H1 (cell line): ENCODE data around the gene INPP4B. TPM values are rescaled to one million over a fixed set of nuclear protein-coding genes. Genes with fewer than 3 reads are reported as not detected.

Experiments
- CTCF ChIA-PET: fragments of 300-600 bp; sonication (Branson Sonifier 250); formaldehyde crosslinking; loops from one replicate; lab custom pipeline; 2021; ENCODE audit not compliant: partially characterized antibody; lab: Charles Lee
- POLR2A ChIA-PET: fragments of 300-600 bp; sonication (Branson Sonifier 250); formaldehyde crosslinking; loops from one replicate; lab custom pipeline; 2021; ENCODE audit warnings: inconsistent platforms; ENCODE audit not compliant: partially characterized antibody; lab: Charles Lee
- DNase-seq, 2 experiments: peaks; one replicate each; pipeline versions ENCODE4 v3.0.0 to v3.0.0-alpha.2; 2010 to 2022; ENCODE audit warnings: low spot score in 2 of 2, low read depth in 1 of 2, mixed read lengths in 1 of 2
- FAIRE-seq: peaks from 2 replicates; lab custom pipeline; 2011; peaks lifted over from hg19 to GRCh38; lab: Jason Lieb, UNC
- H2AFZ ChIP-seq: 2 replicates; pipeline ENCODE4 v1.8.1; 2012; ENCODE audit warnings: low read length, inconsistent platforms
- H2AK5ac ChIP-seq: 2 replicates; pipeline ENCODE4 v1.6.1; 2013; ENCODE audit warnings: low read depth, low read length
- H2BK120ac ChIP-seq: replicated peaks from 2 replicates; pipeline ENCODE3; 2013; ENCODE audit warnings: low read depth, low read length, inconsistent platforms
- H2BK12ac ChIP-seq: 2 replicates; pipeline ENCODE4 v1.6.1; 2013; ENCODE audit warnings: low read depth, low read length
- H2BK15ac ChIP-seq: 2 replicates; pipeline ENCODE4 v1.6.1; 2013; ENCODE audit warnings: low read length
- H2BK20ac ChIP-seq: 2 replicates; pipeline ENCODE4 v1.6.1; 2013; ENCODE audit warnings: low read length
- H2BK5ac ChIP-seq: 2 replicates; pipeline ENCODE4 v1.6.1; 2013; ENCODE audit warnings: low read depth, low read length
- H3K14ac ChIP-seq: 2 replicates; pipeline ENCODE4 v1.6.1; 2013; ENCODE audit warnings: inconsistent platforms; ENCODE audit not compliant: insufficient read length
- H3K18ac ChIP-seq: 2 replicates; pipeline ENCODE4 v1.6.1; 2013; ENCODE audit warnings: low read length; ENCODE audit errors: extremely low read depth
- H3K23ac ChIP-seq: 2 replicates; pipeline ENCODE4 v1.6.1; 2013; ENCODE audit warnings: inconsistent platforms; ENCODE audit not compliant: insufficient read length
- H3K23me2 ChIP-seq: 2 replicates; pipeline ENCODE4 v1.6.1; 2013; ENCODE audit warnings: low read depth, low read length
- H3K27ac ChIP-seq: 2 replicates; pipeline ENCODE4 v1.6.1; 2011; ENCODE audit warnings: low read depth, low read length, inconsistent platforms
- H3K27me3 ChIP-seq, 4 experiments: replicated peaks in 1 of 4; 1 replicate in 1 of 4; 2 replicates in 3 of 4; pipeline versions ENCODE4 v1.6.1 to v1.8.1; 2011 to 2013; ENCODE audit warnings: low read length in 3 of 4, mild to moderate bottlenecking in 3 of 4, inconsistent platforms in 2 of 4, mixed read lengths in 2 of 4, moderate library complexity in 1 of 4; ENCODE audit not compliant: control insufficient read depth in 3 of 4, insufficient read depth in 3 of 4; ENCODE audit errors: extremely low read depth in 1 of 4
- H3K36me3 ChIP-seq, 4 experiments: 2 replicates each; pipeline versions ENCODE4 v1.6.1 to v1.8.1; 2011 to 2013; ENCODE audit warnings: mild to moderate bottlenecking in 4 of 4, low read length in 3 of 4, moderate library complexity in 2 of 4, control low read depth in 1 of 4, inconsistent platforms in 1 of 4; ENCODE audit not compliant: insufficient read depth in 4 of 4, control insufficient read depth in 2 of 4
- H3K4ac ChIP-seq: replicated peaks from 2 replicates; pipeline ENCODE3; 2013; ENCODE audit warnings: low read length, low read depth, mixed read lengths, inconsistent platforms; ENCODE audit not compliant: insufficient read length
- H3K4me1 ChIP-seq, 4 experiments: replicated peaks in 1 of 4; 1 replicate in 1 of 4; 2 replicates in 3 of 4; pipeline versions ENCODE4 v1.6.1 to v1.8.1; 2011 to 2013; ENCODE audit warnings: low read length in 3 of 4, inconsistent platforms in 2 of 4, mixed read lengths in 1 of 4; ENCODE audit not compliant: insufficient read depth in 4 of 4, control insufficient read depth in 3 of 4
- H3K4me2 ChIP-seq, 2 experiments: 2 replicates each; pipeline versions ENCODE4 v1.6.1 to v1.8.1; 2011 to 2013; ENCODE audit warnings: low read depth in 2 of 2, low read length in 2 of 2, control low read depth in 1 of 2, inconsistent platforms in 1 of 2, mild to moderate bottlenecking in 1 of 2; ENCODE audit not compliant: insufficient read depth in 1 of 2
- H3K4me3 ChIP-seq, 4 experiments: fragments of 200-600, 300-600 bp in 1 of 4; sonication (generic), shearing (Covaris generic), sonication (Bioruptor Twin) in 1 of 4; 2 replicates each; pipeline versions ENCODE4 v1.5.1 to v1.8.1; 2011 to 2016; ENCODE audit warnings: low read length in 4 of 4, low read depth in 3 of 4, control low read depth in 2 of 4, inconsistent platforms in 2 of 4, mild to moderate bottlenecking in 2 of 4, mixed read lengths in 1 of 4, moderate library complexity in 1 of 4; ENCODE audit not compliant: insufficient read depth in 2 of 4; ENCODE audit errors: extremely low read depth in 1 of 4
- H3K56ac ChIP-seq: replicated peaks from 2 replicates; pipeline ENCODE3; 2013; ENCODE audit warnings: low read depth, mild to moderate bottlenecking, mixed read lengths, low read length, inconsistent platforms; ENCODE audit not compliant: insufficient read length
- H3K79me1 ChIP-seq: 2 replicates; pipeline ENCODE4 v1.6.1; 2013; ENCODE audit warnings: low read depth, low read length, control low read depth
- H3K79me2 ChIP-seq, 2 experiments: 2 replicates each; pipeline versions ENCODE4 v1.6.1 to v1.8.1; 2012 to 2013; ENCODE audit warnings: low read length in 2 of 2, mild to moderate bottlenecking in 2 of 2, inconsistent platforms in 1 of 2; ENCODE audit not compliant: insufficient read depth in 2 of 2, control insufficient read depth in 1 of 2
- H3K9ac ChIP-seq, 4 experiments: replicated peaks in 1 of 4; 1 replicate in 1 of 4; 2 replicates in 3 of 4; pipeline versions ENCODE4 v1.6.1 to v1.8.1; 2011 to 2013; ENCODE audit warnings: low read depth in 3 of 4, low read length in 3 of 4, control low read depth in 2 of 4, mild to moderate bottlenecking in 2 of 4, moderate library complexity in 2 of 4, inconsistent platforms in 1 of 4; ENCODE audit errors: extremely low read depth in 1 of 4
- H3K9me3 ChIP-seq, 2 experiments: 2 replicates each; pipeline versions ENCODE4 v1.6.1 to v1.8.1; 2012 to 2013; ENCODE audit warnings: mild to moderate bottlenecking in 2 of 2, moderate library complexity in 2 of 2, control low read depth in 1 of 2, inconsistent platforms in 1 of 2, low read depth in 1 of 2, low read length in 1 of 2, mixed read lengths in 1 of 2; ENCODE audit not compliant: insufficient read depth in 2 of 2
- H4K20me1 ChIP-seq, 2 experiments: replicated peaks in 1 of 2; 2 replicates each; pipeline versions ENCODE3 to v1.8.1; 2011 to 2013; ENCODE audit warnings: inconsistent platforms in 2 of 2, low read length in 2 of 2, mild to moderate bottlenecking in 1 of 2; ENCODE audit not compliant: insufficient read depth in 2 of 2, control insufficient read depth in 1 of 2
- H4K5ac ChIP-seq: 2 replicates; pipeline ENCODE4 v1.6.1; 2013; ENCODE audit warnings: low read length, low read depth, mixed read lengths, inconsistent platforms; ENCODE audit not compliant: insufficient read length
- H4K8ac ChIP-seq: 2 replicates; pipeline ENCODE4 v1.8.0; 2013; ENCODE audit warnings: mild to moderate bottlenecking, moderate library complexity, low read length, inconsistent platforms; ENCODE audit not compliant: insufficient read depth; ENCODE audit errors: extremely low read depth
- H4K91ac ChIP-seq: replicated peaks from 2 replicates; pipeline ENCODE3; 2013; ENCODE audit warnings: low read length, mixed read lengths, inconsistent platforms; ENCODE audit not compliant: insufficient read length
- BACH1 ChIP-seq: IDR thresholded peaks from 2 replicates; pipeline ENCODE4 v1.6.1; 2012; ENCODE audit warnings: low read length, improper control_type of control experiment
- EZH2 ChIP-seq: fragments of 200-600 bp; sonication (generic); IDR thresholded peaks from 2 replicates; pipeline ENCODE4 v1.7.1; 2012; ENCODE audit warnings: low read depth, mild to moderate bottlenecking, moderate library complexity, low read length, inconsistent platforms; ENCODE audit not compliant: severe bottlenecking
- GTF2F1 ChIP-seq: IDR thresholded peaks from 2 replicates; pipeline ENCODE4 v1.6.1; 2012; ENCODE audit warnings: low read depth, low read length, improper control_type of control experiment, borderline replicate concordance
- KDM4A ChIP-seq: IDR thresholded peaks from one replicate; pipeline ENCODE4 v1.7.1; 2012; ENCODE audit warnings: low read depth, mild to moderate bottlenecking, moderate library complexity, low read length, inconsistent platforms; ENCODE audit not compliant: severe bottlenecking
- RNF2 ChIP-seq: fragments of 200-900, 300-1000 bp; sonication (generic); IDR thresholded peaks from 2 replicates; pipeline ENCODE4 v1.7.1; 2016; ENCODE audit warnings: borderline replicate concordance, low read depth, mild to moderate bottlenecking, antibody characterized with exemption, low read length; ENCODE audit not compliant: poor library complexity, severe bottlenecking; ENCODE audit errors: missing control alignments
- SUZ12 ChIP-seq: fragments of 200-600 bp; sonication (generic); IDR thresholded peaks from 2 replicates; pipeline ENCODE4 v1.6.1; 2012; ENCODE audit warnings: mild to moderate bottlenecking, inconsistent platforms, low read length, moderate library complexity, mixed read lengths
- WGBS, 2 experiments: shearing (Covaris generic) in 1 of 2; methylation state at CpG; one replicate each; pipeline versions ENCODE4 v1.1.6 to v1.1.7; 2013 to 2015; ENCODE audit warnings: low lambda C conversion rate in 2 of 2, mixed read lengths in 2 of 2, inconsistent platforms in 1 of 2, low coverage in 1 of 2, missing lambda C conversion rate in 1 of 2; ENCODE audit not compliant: insufficient replicate concordance in 2 of 2, insufficient coverage in 1 of 2, insufficient read length in 1 of 2; ENCODE audit errors: extremely low coverage in 1 of 2, missing lambda C conversion rate in 1 of 2; 5-methylcytosine and 5-hydroxymethylcytosine counted together
- polyA plus RNA-seq, 7 experiments: library from polyadenylated mRNA; depleted of rRNA in 3 of 7; stranded (reverse) in 5 of 7; unstranded in 2 of 7; fragments of >200 nt in 5 of 7; fragments of 200-250 nt in 2 of 7; gene quantifications; 1 replicate in 5 of 7; 2 replicates in 1 of 7; 4 replicates in 1 of 7; pipeline versions ENCODE4 v1.2.1 to v1.2.3, GENCODE V29; 2011 to 2013; ENCODE audit warnings: missing spikeins in 2 of 7, mixed read lengths in 2 of 7
- total RNA-seq: library from RNA; stranded (reverse); fragmentation: NEBNext Ultra II Directional; extraction: Animal tissue kit (Norgen Biotek cat#: 25700); gene quantifications from 2 replicates; pipeline ENCODE4 v1.2.1, GENCODE V29; 2021
- TF ChIP-seq, protein P1 (sequence below), 3 experiments: IDR thresholded peaks; 1 replicate in 2 of 3; 2 replicates in 1 of 3; pipeline versions ENCODE4 v1.5.1 to v1.6.1; 2011; ENCODE audit warnings: low read length in 3 of 3, mild to moderate bottlenecking in 3 of 3, inconsistent platforms in 2 of 3, low read depth in 1 of 3, moderate library complexity in 1 of 3; ENCODE audit not compliant: insufficient read depth in 1 of 3; ENCODE audit errors: control extremely low read depth in 1 of 3

INPP4B gene
- total and polyA plus RNA-seq, 2 of the 8 experiments (the other 6 are each of a cell fraction or from before 2014, with no cell fraction given), result 0.11 to 0.54 TPM

DNA sequence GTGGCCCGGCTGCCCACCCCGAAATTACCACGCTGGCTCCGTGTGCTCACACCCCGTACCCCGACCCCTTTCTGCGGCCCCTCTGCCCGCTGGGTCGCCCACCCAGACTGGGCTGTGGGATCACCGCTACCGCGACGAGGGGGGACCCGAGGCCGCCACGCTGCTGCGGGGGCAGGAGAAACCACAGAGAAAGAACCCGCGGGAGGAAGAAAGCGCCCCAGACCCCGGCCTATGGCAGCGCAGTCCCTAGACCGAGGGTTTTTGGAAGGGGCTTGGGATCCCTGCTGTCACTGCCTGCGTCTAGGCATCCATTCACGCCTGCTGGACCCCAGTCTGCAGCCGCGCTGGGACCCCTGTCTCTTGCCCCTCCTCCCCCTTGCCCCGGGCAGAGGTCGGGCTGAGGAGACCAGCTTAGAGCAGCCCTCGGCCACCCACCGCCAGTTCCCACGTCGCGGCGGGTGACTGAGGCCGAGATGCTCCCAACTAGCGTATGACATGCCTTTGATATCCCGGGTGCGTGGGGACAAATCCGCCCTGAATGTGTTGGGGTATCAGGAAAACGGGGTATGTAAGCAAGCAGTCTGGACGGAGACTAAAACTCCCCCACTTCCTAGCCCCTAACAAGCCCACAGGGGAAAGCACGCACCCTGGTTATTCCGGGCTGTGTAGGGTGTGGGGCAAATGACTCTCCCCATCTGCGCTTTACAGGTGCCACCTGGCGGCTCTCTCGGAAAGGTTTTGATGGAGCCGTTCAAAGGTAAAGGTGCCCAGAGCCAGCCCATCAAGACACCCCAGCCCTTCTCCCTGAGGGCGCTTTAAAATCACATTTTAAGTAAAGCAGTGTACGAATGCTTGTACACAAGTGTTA is 862 bp upstream of the INPP4B start:
- CTCF ChIA-PET, result interaction anchor here (0.6 to 2.1 kb wide), 18 partner anchors 11 to 1688 kb away, joined by 3 to 8 read pairs (median 4); no protein-coding TSS in a partner anchor
- TF ChIP-seq EZH2 (peak; percentile 50), BACH1 (0 out of 2 replicates have a peak, but pooled peaks have one; percentile 24), RNF2 (no peak), SUZ12 (peak; percentile 73; the same call in 1 of the 2 replicates), KDM4A (peak; percentile 9), GTF2F1 (no peak)
- TF ChIP-seq, protein P1, sequence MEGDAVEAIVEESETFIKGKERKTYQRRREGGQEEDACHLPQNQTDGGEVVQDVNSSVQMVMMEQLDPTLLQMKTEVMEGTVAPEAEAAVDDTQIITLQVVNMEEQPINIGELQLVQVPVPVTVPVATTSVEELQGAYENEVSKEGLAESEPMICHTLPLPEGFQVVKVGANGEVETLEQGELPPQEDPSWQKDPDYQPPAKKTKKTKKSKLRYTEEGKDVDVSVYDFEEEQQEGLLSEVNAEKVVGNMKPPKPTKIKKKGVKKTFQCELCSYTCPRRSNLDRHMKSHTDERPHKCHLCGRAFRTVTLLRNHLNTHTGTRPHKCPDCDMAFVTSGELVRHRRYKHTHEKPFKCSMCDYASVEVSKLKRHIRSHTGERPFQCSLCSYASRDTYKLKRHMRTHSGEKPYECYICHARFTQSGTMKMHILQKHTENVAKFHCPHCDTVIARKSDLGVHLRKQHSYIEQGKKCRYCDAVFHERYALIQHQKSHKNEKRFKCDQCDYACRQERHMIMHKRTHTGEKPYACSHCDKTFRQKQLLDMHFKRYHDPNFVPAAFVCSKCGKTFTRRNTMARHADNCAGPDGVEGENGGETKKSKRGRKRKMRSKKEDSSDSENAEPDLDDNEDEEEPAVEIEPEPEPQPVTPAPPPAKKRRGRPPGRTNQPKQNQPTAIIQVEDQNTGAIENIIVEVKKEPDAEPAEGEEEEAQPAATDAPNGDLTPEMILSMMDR (IDR thresholded peaks at IDR 0.05; ENCODE audit: control extremely low read depth in 1 of 3, insufficient read depth in 1 of 3, low read depth in 1 of 3, low read length in 3 of 3), result peak; percentile 52 to 75 (median 58)

More for the DNA sequence above, 862 bp upstream of the INPP4B start:
- FAIRE-seq (no peak), DNase-seq (peak in 1 of 2 experiments; percentile 70)
- Histone ChIP-seq H3K18ac (no peak overlapping the region), H4K8ac (no peak overlapping the region; the same call in 1 of the 2 replicates), H3K36me3 (no peaks in the 10 kb centered on the region), H3K27ac (no peak overlapping the region), H4K20me1 (no peaks in the 10 kb centered on the region), H3K4me3 (peak overlapping the region; percentile 29 to 67 (median 60)), H2BK120ac (no peak overlapping the region), H2BK20ac (no peak overlapping the region), H3K23me2 (peaks cover 15% of the 10 kb centered on the region; the same call in 1 of the 2 replicates), H3K4me1 (peaks cover 0 to 3% (median 2%) of the 10 kb centered on the region in 4 experiments; a peak in 4 of 7 replicates), H3K79me1 (no peaks in the 10 kb centered on the region), H3K56ac (no peak overlapping the region), H3K4me2 (peak overlapping the region; percentile 74 to 79), H3K14ac (no peak overlapping the region), H3K9me3 (no peaks in the 10 kb centered on the region), H3K4ac (no peak overlapping the region), H3K27me3 (peaks cover 28 to 42% (median 33%) of the 10 kb centered on the region in 4 experiments), H3K23ac (no peak overlapping the region), H3K9ac (no peak overlapping the region), H3K79me2 (no peaks in the 10 kb centered on the region), H2BK15ac (no peak overlapping the region), H4K91ac (no peak overlapping the region), H2BK5ac (no peak overlapping the region), H2AK5ac (no peak overlapping the region), H4K5ac (no peak overlapping the region), H2AFZ (no peak overlapping the region), H2BK12ac (no peak overlapping the region)
- 4% methylated on average over 37 of the region's 50 CpGs; no CpG with 5 or more reads in 1 of the 2 experiments for WGBS, 2 experiments
- POLR2A ChIA-PET, result no interaction called here
